Upper lobe of left lung (tissue), 6 donors: Measurements from ENCODE around the gene PCDHA9. TPM values are rescaled to one million over a fixed set of nuclear protein-coding genes. Genes with fewer than 3 reads are reported as not detected.

Experiments used
- ATAC-seq, 2 donors: fragments of 200-7000 bp; cut with Tn5 transposase; one replicate each; pipeline ENCODE4 v1.9.1; 2022; ENCODE audit warnings: mild to moderate bottlenecking in 2 of 2, moderate library complexity in 2 of 2; ENCODE audit not compliant: low FRiP score in 2 of 2
- DNase-seq, 2 donors: peaks; one replicate each; pipeline ENCODE4 v3.0.0-alpha.2; 2019 to 2020
- H3K27ac ChIP-seq, 4 donors: fragments of 200-600 bp; sonication (generic); one replicate each; pipeline ENCODE4 v1.5.1; 2016 to 2019
- H3K27me3 ChIP-seq, 4 donors: fragments of 200-600 bp; sonication (generic); one replicate each; pipeline ENCODE4 v1.5.1; 2017 to 2019
- H3K36me3 ChIP-seq, 4 donors: fragments of 200-600 bp; sonication (generic); one replicate each; pipeline ENCODE4 v1.5.1; 2016 to 2019
- H3K4me1 ChIP-seq, 4 donors: fragments of 200-600 bp; sonication (generic); one replicate each; pipeline ENCODE4 v1.5.1; 2018 to 2019
- H3K4me3 ChIP-seq, 4 donors: fragments of 200-600 bp; sonication (generic); one replicate each; pipeline ENCODE4 v1.5.1; 2017 to 2019; ENCODE audit warnings: mild to moderate bottlenecking in 2 of 4, moderate library complexity in 1 of 4
- H3K9me3 ChIP-seq, 4 donors: fragments of 200-600 bp; sonication (generic); one replicate each; pipeline ENCODE4 v1.5.1; 2018 to 2019
- EP300 ChIP-seq, 4 donors: sonication (generic); formaldehyde crosslinking; IDR thresholded peaks; one replicate each; pipeline ENCODE4 v1.5.1; 2017; ENCODE audit warnings: antibody characterized with exemption in 4 of 4, control low read depth in 2 of 4
- POLR2A ChIP-seq, 4 donors: fragments of 450-650 bp; IDR thresholded peaks; one replicate each; pipeline ENCODE4 v1.5.1; 2016 to 2017; ENCODE audit warnings: antibody characterized with exemption in 4 of 4, mild to moderate bottlenecking in 2 of 4
- POLR2AphosphoS5 ChIP-seq, 2 donors: sonication (generic); formaldehyde crosslinking; IDR thresholded peaks; one replicate each; pipeline ENCODE4 v1.5.1; 2017; ENCODE audit warnings: antibody characterized with exemption in 2 of 2
- WGBS, 2 donors: methylation state at CpG; one replicate each; pipeline ENCODE4 v1.1.5; 2017 to 2018; 5-methylcytosine and 5-hydroxymethylcytosine counted together
- total RNA-seq, 6 donors: library from RNA; depleted of rRNA in 4 of 6; stranded (reverse); fragments of >200 nt in 4 of 6; gene quantifications; one replicate each; pipeline versions ENCODE4 v1.1.0 to v1.2.1, GENCODE V29; 2016 to 2021
- TF ChIP-seq, protein P1 (sequence below), 6 experiments: fragments of 450-650 bp in 4 of 6; fragments of 200-600 bp in 2 of 6; sonication (generic) in 2 of 6; IDR thresholded peaks; one replicate each; pipeline ENCODE4 v1.5.1; 2016 to 2019; ENCODE audit warnings: antibody characterized with exemption in 6 of 6
- donor health status: DM: no; HTN: no; CAD: no; lungs with moderate emphysema.
- donor health status: DM: no; HTN: yes; CAD: no; lungs with severe emphysema.

Gene PCDHA9
- total RNA-seq, 6 donors from 2014 or later: 0.11 to 1.2 (median 0.28) TPM

DNA sequence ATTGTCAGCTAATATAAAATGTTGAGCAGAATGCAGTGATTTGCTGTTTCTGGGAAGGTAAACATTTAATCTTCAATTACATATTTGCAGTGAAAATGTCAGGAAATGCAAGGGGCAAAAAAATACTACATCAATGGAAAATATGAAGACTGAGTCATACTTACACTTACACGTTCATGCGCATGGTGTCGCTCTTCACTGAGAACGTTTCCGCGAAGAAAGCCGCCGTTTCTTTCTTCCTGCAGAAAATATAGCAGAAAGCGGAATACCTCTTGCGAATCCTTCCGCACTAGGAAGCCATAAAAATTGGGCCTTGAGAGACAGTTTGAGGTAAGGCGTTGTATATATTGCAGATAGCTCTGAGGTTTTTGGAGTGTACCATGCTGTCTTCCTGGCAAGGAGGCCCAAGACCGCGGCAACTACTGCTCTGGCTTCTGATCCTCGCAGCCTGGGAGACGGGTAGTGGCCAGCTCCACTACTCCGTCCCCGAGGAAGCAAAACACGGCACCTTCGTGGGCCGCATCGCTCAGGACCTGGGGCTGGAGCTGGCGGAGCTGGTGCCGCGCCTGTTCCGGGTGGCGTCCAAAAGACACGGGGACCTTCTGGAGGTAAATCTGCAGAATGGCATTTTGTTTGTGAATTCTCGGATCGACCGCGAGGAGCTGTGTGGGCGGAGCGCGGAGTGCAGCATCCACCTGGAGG lies 33.9 kb downstream of the PCDHA9 start, which contains the start of gene PCDHA13:
PCDHA13 (plus strand) TSS at position 236 of the 702 bp plus-strand sequence; CDS start at position 381, 145 bp downstream.
- WGBS, 2 donors: 18 to 19% methylated on average over 16 to 35 of the region's 35 CpGs
- DNase-seq (peak in 1 of 2 donors; percentile 34), ATAC-seq (peak in 1 of 2 donors; percentile 59)
- TF ChIP-seq EP300 (IDR thresholded peaks at IDR 0.05): no peak
- TF ChIP-seq, protein P1, sequence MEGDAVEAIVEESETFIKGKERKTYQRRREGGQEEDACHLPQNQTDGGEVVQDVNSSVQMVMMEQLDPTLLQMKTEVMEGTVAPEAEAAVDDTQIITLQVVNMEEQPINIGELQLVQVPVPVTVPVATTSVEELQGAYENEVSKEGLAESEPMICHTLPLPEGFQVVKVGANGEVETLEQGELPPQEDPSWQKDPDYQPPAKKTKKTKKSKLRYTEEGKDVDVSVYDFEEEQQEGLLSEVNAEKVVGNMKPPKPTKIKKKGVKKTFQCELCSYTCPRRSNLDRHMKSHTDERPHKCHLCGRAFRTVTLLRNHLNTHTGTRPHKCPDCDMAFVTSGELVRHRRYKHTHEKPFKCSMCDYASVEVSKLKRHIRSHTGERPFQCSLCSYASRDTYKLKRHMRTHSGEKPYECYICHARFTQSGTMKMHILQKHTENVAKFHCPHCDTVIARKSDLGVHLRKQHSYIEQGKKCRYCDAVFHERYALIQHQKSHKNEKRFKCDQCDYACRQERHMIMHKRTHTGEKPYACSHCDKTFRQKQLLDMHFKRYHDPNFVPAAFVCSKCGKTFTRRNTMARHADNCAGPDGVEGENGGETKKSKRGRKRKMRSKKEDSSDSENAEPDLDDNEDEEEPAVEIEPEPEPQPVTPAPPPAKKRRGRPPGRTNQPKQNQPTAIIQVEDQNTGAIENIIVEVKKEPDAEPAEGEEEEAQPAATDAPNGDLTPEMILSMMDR (IDR thresholded peaks at IDR 0.05): peak in 5 of 6 experiments; percentile 9 to 54 (median 21)
- H3K27me3 ChIP-seq: peaks cover 0 to 4% (median 0%) of the 10 kb centered on the region in 4 donors
- peak within 1 kb of the TSS in 3 of 4 donors; percentile 30 to 43 (median 34) for H3K4me3 ChIP-seq
- no peaks in the 10 kb centered on the region for H3K4me1 ChIP-seq
- H3K36me3 ChIP-seq: no peaks in the 10 kb centered on the region
- peaks cover 0 to 34% (median 20%) of the 10 kb centered on the region in 4 donors for H3K9me3 ChIP-seq
- no peak within 1 kb of the TSS for H3K27ac ChIP-seq

DNA sequence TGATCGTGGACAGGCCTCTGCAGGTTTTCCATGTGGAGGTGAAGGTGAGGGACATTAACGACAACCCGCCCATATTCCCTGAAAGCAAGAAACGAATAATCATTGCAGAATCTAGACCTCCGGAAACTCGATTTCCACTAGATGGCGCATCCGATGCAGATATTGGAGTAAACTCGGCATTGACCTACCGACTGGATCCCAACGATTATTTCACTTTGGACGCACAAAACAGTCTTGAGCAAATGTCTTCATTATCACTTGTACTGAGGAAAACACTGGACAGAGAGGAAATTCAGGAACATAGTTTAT lies 34.4 kb downstream of the PCDHA9 start:
- H3K27me3 ChIP-seq: peaks cover 0 to 4% (median 0%) of the 10 kb centered on the region in 4 donors
- DNase-seq: no peak
- TF ChIP-seq, protein P1 (IDR thresholded peaks at IDR 0.05): peak in 2 of 6 experiments; percentile 20 to 23
- TF ChIP-seq EP300 (IDR thresholded peaks at IDR 0.05): no peak
- WGBS, 2 donors: 15 to 32% methylated on average over 12 of the region's 12 CpGs
- ATAC-seq: peak in 1 of 2 donors; percentile 42
- H3K4me1 ChIP-seq: no peaks in the 10 kb centered on the region
- H3K27ac ChIP-seq: no peak overlapping the region
- no peaks in the 10 kb centered on the region for H3K36me3 ChIP-seq
- H3K9me3 ChIP-seq: peaks cover 0 to 29% (median 16%) of the 10 kb centered on the region in 4 donors
- peak overlapping the region in 3 of 4 donors; percentile 30 to 43 (median 34) for H3K4me3 ChIP-seq

DNA sequence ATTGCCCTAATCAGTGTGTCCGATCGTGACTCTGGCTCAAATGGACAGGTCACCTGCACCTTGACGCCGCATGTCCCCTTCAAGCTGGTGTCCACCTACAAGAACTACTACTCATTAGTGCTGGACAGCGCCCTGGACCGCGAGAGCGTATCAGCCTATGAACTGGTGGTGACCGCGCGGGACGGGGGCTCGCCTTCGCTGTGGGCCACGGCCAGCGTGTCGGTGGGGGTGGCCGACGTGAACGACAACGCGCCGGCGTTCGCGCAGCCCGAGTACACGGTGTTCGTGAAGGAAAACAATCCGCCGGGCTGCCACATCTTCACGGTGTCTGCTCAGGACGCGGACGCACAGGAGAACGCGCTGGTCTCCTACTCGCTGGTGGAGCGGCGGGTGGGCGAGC lies 35.2 kb downstream of the PCDHA9 start:
- Histone ChIP-seq H3K36me3 (no peaks in the 10 kb centered on the region), H3K27ac (no peak overlapping the region), H3K9me3 (peaks cover 0 to 28% (median 16%) of the 10 kb centered on the region in 4 donors), H3K4me3 (no peak overlapping the region), H3K4me1 (no peaks in the 10 kb centered on the region), H3K27me3 (peaks cover 0 to 4% (median 0%) of the 10 kb centered on the region in 4 donors)
- ATAC-seq: no peak
- WGBS, 2 donors: 41 to 59% methylated on average over 22 to 41 of the region's 41 CpGs
- no peak for DNase-seq
- TF ChIP-seq EP300 (IDR thresholded peaks at IDR 0.05): no peak
- TF ChIP-seq, protein P1 (IDR thresholded peaks at IDR 0.05): no peak
- TF ChIP-seq POLR2A (IDR thresholded peaks at IDR 0.05): no peak
- TF ChIP-seq POLR2AphosphoS5 (IDR thresholded peaks at IDR 0.05): no peak

DNA sequence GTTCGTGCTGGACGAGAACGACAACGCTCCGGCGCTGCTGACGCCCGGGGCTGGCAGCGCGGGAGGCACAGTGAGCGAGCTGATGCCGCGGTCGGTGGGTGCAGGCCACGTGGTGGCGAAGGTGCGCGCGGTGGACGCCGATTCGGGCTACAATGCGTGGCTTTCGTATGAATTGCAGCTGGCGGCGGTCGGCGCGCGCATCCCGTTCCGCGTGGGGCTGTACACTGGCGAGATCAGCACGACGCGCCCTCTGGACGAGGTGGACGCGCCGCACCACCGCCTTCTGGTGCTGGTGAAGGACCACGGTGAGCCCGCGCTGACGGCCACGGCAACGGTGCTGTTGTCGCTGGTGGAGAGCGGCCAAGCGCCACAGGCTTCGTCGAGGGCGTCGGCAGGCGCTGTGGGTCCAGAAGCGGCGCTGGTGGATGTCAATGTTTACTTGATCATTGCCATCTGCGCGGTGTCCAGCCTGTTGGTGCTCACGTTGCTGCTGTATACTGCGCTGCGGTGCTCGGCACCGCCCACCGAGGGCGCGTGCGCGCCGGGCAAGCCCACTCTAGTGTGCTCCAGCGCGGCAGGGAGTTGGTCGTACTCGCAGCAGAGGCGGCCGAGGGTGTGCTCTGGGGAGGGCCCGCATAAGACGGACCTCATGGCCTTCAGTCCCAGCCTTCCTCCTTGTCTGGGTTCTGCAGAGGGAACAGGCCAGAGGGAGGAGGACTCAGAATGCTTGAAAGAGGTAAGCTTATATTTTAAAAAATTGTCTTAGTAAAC lies 35.9 kb downstream of the PCDHA9 start:
- peaks cover 0 to 28% (median 16%) of the 10 kb centered on the region in 4 donors for H3K9me3 ChIP-seq
- no peak overlapping the region for H3K27ac ChIP-seq
- peaks cover 0 to 4% (median 0%) of the 10 kb centered on the region in 4 donors for H3K27me3 ChIP-seq
- DNase-seq: no peak
- H3K4me1 ChIP-seq: no peaks in the 10 kb centered on the region
- TF ChIP-seq, protein P1 (IDR thresholded peaks at IDR 0.05): no peak
- TF ChIP-seq POLR2AphosphoS5 (IDR thresholded peaks at IDR 0.05) (no peak), POLR2A (IDR thresholded peaks at IDR 0.05) (no peak), EP300 (IDR thresholded peaks at IDR 0.05) (no peak)
- ATAC-seq: peak in 1 of 2 donors; percentile 24
- H3K36me3 ChIP-seq: no peaks in the 10 kb centered on the region
- 44 to 63% methylated on average over 39 to 53 of the region's 79 CpGs for WGBS, 2 donors
- H3K4me3 ChIP-seq: no peak overlapping the region

Other genes with a start within 250 kb of the PCDHA9 start
- gene CD14, start 215.2 kb upstream of the PCDHA9 start, total RNA-seq: 100 to 1,000 TPM in 4 of 6 donors, 10 to 100 TPM in 2; 27.3 to 195 (median 102) TPM
- 10 to 100 TPM; 11.8 to 99.7 (median 31.3) TPM for gene TMCO6, start 208.9 kb upstream of the PCDHA9 start, total RNA-seq
- gene NDUFA2, start 200.8 kb upstream of the PCDHA9 start, total RNA-seq: 10 to 100 TPM; 26.2 to 59.6 (median 51.8) TPM
- 100 to 1,000 TPM in 2 of 6 donors, 10 to 100 TPM in 4; 72.2 to 153 (median 83.5) TPM for gene IK, start 200.6 kb upstream of the PCDHA9 start, total RNA-seq
- 10 to 100 TPM; 23.2 to 44.0 (median 24.5) TPM for gene WDR55, start 183.5 kb upstream of the PCDHA9 start, total RNA-seq
- 1 to 10 TPM in 5 of 6 donors, under 1 TPM in 1; 0.92 to 3.6 (median 1.6) TPM for gene DND1, start 174.8 kb upstream of the PCDHA9 start, total RNA-seq
- gene HARS1, start 157.0 kb upstream of the PCDHA9 start, total RNA-seq: 10 to 100 TPM; 40.7 to 57.6 (median 44.6) TPM
- 100 to 1,000 TPM in 1 of 6 donors, 10 to 100 TPM in 5; 19.7 to 136 (median 24.2) TPM for gene HARS2, start 156.9 kb upstream of the PCDHA9 start, total RNA-seq
- 10 to 100 TPM; 18.5 to 49.9 (median 35.0) TPM for gene ZMAT2, start 147.9 kb upstream of the PCDHA9 start, total RNA-seq
- gene PCDHA1, start 62.2 kb upstream of the PCDHA9 start, total RNA-seq: under 1 TPM in 1 of 6 donors, not detected in 5; 0.13 TPM
- under 1 TPM in 3 of 6 donors, not detected in 3; 0.13 to 0.78 (median 0.30) TPM for gene PCDHA2, start 53.5 kb upstream of the PCDHA9 start, total RNA-seq
- 1 to 10 TPM in 4 of 6 donors, under 1 TPM in 2; 0.61 to 1.6 (median 1.0) TPM for gene PCDHA3, start 47.3 kb upstream of the PCDHA9 start, total RNA-seq
- gene PCDHA4, start 41.3 kb upstream of the PCDHA9 start, total RNA-seq: 1 to 10 TPM; 1.4 to 4.2 (median 2.0) TPM
- gene PCDHA5, start 26.8 kb upstream of the PCDHA9 start, total RNA-seq: 1 to 10 TPM in 3 of 6 donors, under 1 TPM in 3; 0.15 to 1.4 (median 0.72) TPM
- 1 to 10 TPM in 2 of 6 donors, under 1 TPM in 4; 0.44 to 2.1 (median 0.63) TPM for gene PCDHA6, start 20.4 kb upstream of the PCDHA9 start, total RNA-seq
- gene PCDHA7, start 14.1 kb upstream of the PCDHA9 start, total RNA-seq: 1 to 10 TPM in 1 of 6 donors, under 1 TPM in 5; 0.46 to 3.1 (median 0.57) TPM
- gene PCDHA8, start 7.2 kb upstream of the PCDHA9 start, total RNA-seq: 1 to 10 TPM in 2 of 6 donors, under 1 TPM in 4; 0.23 to 2.1 (median 0.55) TPM
- gene PCDHA10, start 7.5 kb downstream of the PCDHA9 start, total RNA-seq: 1 to 10 TPM in 5 of 6 donors, under 1 TPM in 1; 0.30 to 7.6 (median 2.2) TPM
- gene PCDHA11, start 20.6 kb downstream of the PCDHA9 start, total RNA-seq: 1 to 10 TPM in 4 of 6 donors, under 1 TPM in 2; 0.61 to 5.2 (median 1.9) TPM
- gene PCDHA12, start 26.9 kb downstream of the PCDHA9 start, total RNA-seq: 10 to 100 TPM in 2 of 6 donors, 1 to 10 TPM in 4; 3.3 to 12.1 (median 7.3) TPM
- gene PCDHA13, start 33.7 kb downstream of the PCDHA9 start, total RNA-seq: 1 to 10 TPM in 4 of 6 donors, under 1 TPM in 2; 0.44 to 5.2 (median 1.2) TPM
- gene PCDHAC1, start 77.9 kb downstream of the PCDHA9 start, total RNA-seq: 1 to 10 TPM; 3.9 to 7.6 (median 5.9) TPM
- gene PCDHAC2, start 118.1 kb downstream of the PCDHA9 start, total RNA-seq: 10 to 100 TPM in 4 of 6 donors, 1 to 10 TPM in 2; 5.4 to 23.0 (median 10.6) TPM
- gene PCDHB1, start 203.0 kb downstream of the PCDHA9 start, total RNA-seq: 1 to 10 TPM in 1 of 6 donors, under 1 TPM in 5; 0.09 to 1.0 (median 0.19) TPM
- 1 to 10 TPM in 5 of 6 donors, under 1 TPM in 1; 0.79 to 9.2 (median 3.7) TPM for gene PCDHB2, start 246.2 kb downstream of the PCDHA9 start, total RNA-seq